GM10266 (cell line): ENCODE data around the gene RNF126.
"Not testable (repeated sequence)": the region's sequence is repeated elsewhere in the genome, so short reads cannot be mapped to it uniquely, and the experiment has no call there.

Experiments
- DNase-seq: peaks from one replicate; pipeline ENCODE4 v3.0.0; 2012; ENCODE audit errors: extremely low spot score
- CTCF ChIP-seq: IDR thresholded peaks from 2 replicates; pipeline ENCODE4 v1.5.1; 2012; ENCODE audit warnings: mild to moderate bottlenecking, low read depth; ENCODE audit not compliant: control insufficient read depth, insufficient read depth; ENCODE audit errors: missing control alignments

RNF126 gene

GRCh38 chr19:629961-630714 is 32.9 kb downstream of the RNF126 start:
- no peak for DNase-seq
- no peak for TF ChIP-seq CTCF

- DNase-seq: not testable (repeated sequence)
Observed at GRCh38 chr19:629515-629914, 33.5 kb downstream of the RNF126 start.

- no peak for DNase-seq
- TF ChIP-seq CTCF: peak; percentile 36
Observed at GRCh38 chr19:628168-628567, 34.8 kb downstream of the RNF126 start.

GRCh38 chr19:626566-626965 is 36.4 kb downstream of the RNF126 start:
- not testable (repeated sequence) for DNase-seq

GRCh38 chr19:625257-625656 is 37.8 kb downstream of the RNF126 start:
- TF ChIP-seq CTCF: no peak

GRCh38 chr19:624433-625109 is 38.4 kb downstream of the RNF126 start:
- no peak for TF ChIP-seq CTCF
- no peak for DNase-seq

More at GRCh38 chr19:625257-625656, 37.8 kb downstream of the RNF126 start:
- DNase-seq: no peak

- no peak for TF ChIP-seq CTCF
- DNase-seq: no peak
Observed at GRCh38 chr19:623974-624373, 39.0 kb downstream of the RNF126 start.

- no peak for DNase-seq
- TF ChIP-seq CTCF: no peak
Observed at GRCh38 chr19:623175-623916, 39.7 kb downstream of the RNF126 start.
